Neural cell (in vitro differentiated cells): ENCODE data around the gene OSBP2. TPM values are rescaled to one million over a fixed set of nuclear protein-coding genes. Genes with fewer than 3 reads are reported as not detected.

Source experiments
- H2AFZ ChIP-seq: fragments of 200-600, 300-800 bp; sonication (generic), shearing (Covaris generic); 2 replicates; pipeline ENCODE4 v1.6.0; 2014; ENCODE audit warnings: low read depth, mild to moderate bottlenecking, antibody characterized with exemption, low read length, moderate library complexity
- H3F3A ChIP-seq: fragments of 200-600 bp; shearing (Covaris generic); 2 replicates; pipeline ENCODE4 v1.6.1; 2016; ENCODE audit warnings: mild to moderate bottlenecking, moderate library complexity, mixed read lengths, antibody characterized with exemption, low read length; ENCODE audit not compliant: insufficient read depth, poor library complexity, severe bottlenecking
- H3K27ac ChIP-seq: fragments of 200-600, 300-800 bp; sonication (generic), shearing (Covaris generic); 2 replicates; pipeline ENCODE4 v1.5.1; 2014; ENCODE audit warnings: mild to moderate bottlenecking, low read length, moderate library complexity
- H3K27me3 ChIP-seq: fragments of 300-800, 200-600 bp; sonication (generic), shearing (Covaris generic); 2 replicates; pipeline ENCODE4 v1.6.0; 2014; ENCODE audit warnings: mild to moderate bottlenecking, low read depth, low read length, moderate library complexity; ENCODE audit not compliant: insufficient read depth
- H3K36me3 ChIP-seq: fragments of 300-800, 200-600 bp; sonication (generic), shearing (Covaris generic); 2 replicates; pipeline ENCODE4 v1.5.1; 2014; ENCODE audit warnings: mild to moderate bottlenecking, antibody characterized with exemption, low read length, moderate library complexity; ENCODE audit not compliant: insufficient read depth
- H3K4me2 ChIP-seq: fragments of 300-800, 200-600 bp; sonication (generic), shearing (Covaris generic); 2 replicates; pipeline ENCODE4 v1.6.0; 2014; ENCODE audit warnings: mild to moderate bottlenecking, low read length
- H3K4me3 ChIP-seq: fragments of 300-800, 200-600 bp; sonication (generic), shearing (Covaris generic); 2 replicates; pipeline ENCODE4 v1.5.1; 2014; ENCODE audit warnings: mild to moderate bottlenecking, low read length, moderate library complexity
- H3K79me2 ChIP-seq: fragments of 200-600 bp; shearing (Covaris generic); replicated peaks from 2 replicates; pipeline ENCODE4 v1.6.0; 2014; ENCODE audit warnings: mild to moderate bottlenecking, low read length, moderate library complexity; ENCODE audit not compliant: insufficient read depth
- H3K9ac ChIP-seq: fragments of 300-800, 200-600 bp; sonication (generic), shearing (Covaris generic); 2 replicates; pipeline ENCODE4 v1.6.1; 2016; ENCODE audit warnings: mild to moderate bottlenecking, low read length, mixed read lengths
- H3K9me2 ChIP-seq: fragments of 200-600 bp; shearing (Covaris generic); 2 replicates; pipeline ENCODE4 v1.6.1; 2016; ENCODE audit warnings: mild to moderate bottlenecking, low read length, mixed read lengths; ENCODE audit not compliant: insufficient read depth
- H3K9me3 ChIP-seq: fragments of 200-600, 300-800 bp; sonication (generic), shearing (Covaris generic); 2 replicates; pipeline ENCODE4 v1.6.1; 2016; ENCODE audit warnings: mild to moderate bottlenecking, mixed run types, low read length, moderate library complexity, mixed read lengths
- H4K20me1 ChIP-seq: fragments of 200-600 bp; shearing (Covaris generic); 2 replicates; pipeline ENCODE4 v1.6.1; 2016; ENCODE audit warnings: mild to moderate bottlenecking, mixed run types; ENCODE audit not compliant: insufficient read depth
- EP300 ChIP-seq: fragments of 450-650 bp; conservative IDR thresholded peaks from 2 replicates; pipeline ENCODE4 v1.6.1; 2014; ENCODE audit warnings: antibody characterized with exemption, mild to moderate bottlenecking, moderate library complexity; ENCODE audit not compliant: poor library complexity, severe bottlenecking
- EZH2 ChIP-seq: fragments of 200-600, 300-800 bp; shearing (Covaris generic), sonication (generic); IDR thresholded peaks from 2 replicates; pipeline ENCODE4 v1.6.1; 2014; ENCODE audit warnings: antibody characterized with exemption, low read length, borderline replicate concordance, mild to moderate bottlenecking; ENCODE audit not compliant: insufficient read depth, poor library complexity, severe bottlenecking
- MXI1 ChIP-seq: fragments of 450-650 bp; conservative IDR thresholded peaks from 2 replicates; pipeline ENCODE4 v1.6.1; 2014; ENCODE audit warnings: antibody characterized with exemption, mild to moderate bottlenecking; ENCODE audit not compliant: poor library complexity, severe bottlenecking
- POLR2AphosphoS5 ChIP-seq: IDR thresholded peaks from 2 replicates; pipeline ENCODE4 v1.6.1; 2012
- RAD21 ChIP-seq: fragments of 450-650 bp; conservative IDR thresholded peaks from 2 replicates; pipeline ENCODE4 v1.6.1; 2014; ENCODE audit warnings: antibody characterized with exemption, mild to moderate bottlenecking, moderate library complexity
- REST ChIP-seq: IDR thresholded peaks from 2 replicates; pipeline ENCODE4 v1.6.1; 2012; ENCODE audit warnings: borderline replicate concordance
- SMC3 ChIP-seq: fragments of 450-650 bp; conservative IDR thresholded peaks from 2 replicates; pipeline ENCODE4 v1.6.1; 2014; ENCODE audit warnings: antibody characterized with exemption, mild to moderate bottlenecking, moderate library complexity; ENCODE audit not compliant: poor library complexity
- TAF1 ChIP-seq: IDR thresholded peaks from 2 replicates; pipeline ENCODE4 v1.6.1; 2012; ENCODE audit warnings: low read depth
- polyA plus RNA-seq: library from polyadenylated mRNA; depleted of rRNA; stranded (reverse); fragments of >200 nt; gene quantifications from 2 replicates; pipeline ENCODE4 v1.2.3, GENCODE V29; 2014
- TF ChIP-seq, protein P1 (sequence below): fragments of 450-650 bp; IDR thresholded peaks from 2 replicates; pipeline ENCODE4 v1.5.1; 2014; ENCODE audit warnings: antibody characterized with exemption, mild to moderate bottlenecking, moderate library complexity; ENCODE audit not compliant: poor library complexity, severe bottlenecking

OSBP2 gene
- polyA plus RNA-seq, 1 donor from 2014 or later = 8.7 TPM

DNA sequence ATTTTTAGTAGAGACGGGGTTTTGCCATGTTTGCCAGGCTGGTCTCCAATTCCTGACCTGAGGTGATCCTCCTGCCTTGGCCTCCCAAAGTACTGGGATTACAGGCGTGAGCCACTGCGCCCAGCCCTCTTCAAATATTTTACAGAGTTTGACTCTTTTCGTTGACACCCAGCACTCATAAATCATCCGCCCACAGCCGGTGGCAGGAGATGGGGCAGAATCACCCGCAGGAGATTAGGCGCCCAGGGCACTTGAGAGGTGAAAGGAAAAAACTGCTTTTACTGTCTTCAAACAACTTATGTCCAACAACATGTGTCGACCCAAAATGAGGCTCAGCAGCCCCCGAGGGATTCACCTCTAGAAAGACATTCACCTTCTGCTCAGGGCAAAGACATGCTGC lies 56.9 kb downstream of the OSBP2 start:
- H3K36me3 ChIP-seq = no peaks in the 10 kb centered on the region
- no peaks in the 10 kb centered on the region for H4K20me1 ChIP-seq
- no peak overlapping the region for H3K4me3 ChIP-seq
- no peak overlapping the region for H3K9ac ChIP-seq
- no peaks in the 10 kb centered on the region for H3K79me2 ChIP-seq
- H3K4me2 ChIP-seq = no peak overlapping the region
- no peaks in the 10 kb centered on the region for H3K9me3 ChIP-seq
- no peaks in the 10 kb centered on the region for H3F3A ChIP-seq
- TF ChIP-seq EP300 = no peak
- TF ChIP-seq TAF1 = no peak
- no peak for TF ChIP-seq RAD21
- TF ChIP-seq SMC3 = no peak
- no peak for TF ChIP-seq MXI1
- TF ChIP-seq POLR2AphosphoS5 = no peak
- no peak for TF ChIP-seq REST
- TF ChIP-seq, protein P1, sequence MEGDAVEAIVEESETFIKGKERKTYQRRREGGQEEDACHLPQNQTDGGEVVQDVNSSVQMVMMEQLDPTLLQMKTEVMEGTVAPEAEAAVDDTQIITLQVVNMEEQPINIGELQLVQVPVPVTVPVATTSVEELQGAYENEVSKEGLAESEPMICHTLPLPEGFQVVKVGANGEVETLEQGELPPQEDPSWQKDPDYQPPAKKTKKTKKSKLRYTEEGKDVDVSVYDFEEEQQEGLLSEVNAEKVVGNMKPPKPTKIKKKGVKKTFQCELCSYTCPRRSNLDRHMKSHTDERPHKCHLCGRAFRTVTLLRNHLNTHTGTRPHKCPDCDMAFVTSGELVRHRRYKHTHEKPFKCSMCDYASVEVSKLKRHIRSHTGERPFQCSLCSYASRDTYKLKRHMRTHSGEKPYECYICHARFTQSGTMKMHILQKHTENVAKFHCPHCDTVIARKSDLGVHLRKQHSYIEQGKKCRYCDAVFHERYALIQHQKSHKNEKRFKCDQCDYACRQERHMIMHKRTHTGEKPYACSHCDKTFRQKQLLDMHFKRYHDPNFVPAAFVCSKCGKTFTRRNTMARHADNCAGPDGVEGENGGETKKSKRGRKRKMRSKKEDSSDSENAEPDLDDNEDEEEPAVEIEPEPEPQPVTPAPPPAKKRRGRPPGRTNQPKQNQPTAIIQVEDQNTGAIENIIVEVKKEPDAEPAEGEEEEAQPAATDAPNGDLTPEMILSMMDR = no peak
- no peak for TF ChIP-seq EZH2
- no peaks in the 10 kb centered on the region for H3K9me2 ChIP-seq
- no peaks in the 10 kb centered on the region for H3K27me3 ChIP-seq
- H3K27ac ChIP-seq = no peak overlapping the region
- H2AFZ ChIP-seq = no peak overlapping the region

GRCh38 chr22:30752771-30753170 lies 58.1 kb downstream of the OSBP2 start:
- no peaks in the 10 kb centered on the region for H3K36me3 ChIP-seq
- TF ChIP-seq MXI1 (no peak), EZH2 (no peak), EP300 (no peak), SMC3 (no peak), POLR2AphosphoS5 (no peak), RAD21 (no peak), REST (no peak), TAF1 (no peak)
- TF ChIP-seq, protein P1 = no peak
- H3K27me3 ChIP-seq = no peaks in the 10 kb centered on the region
- no peaks in the 10 kb centered on the region for H3K79me2 ChIP-seq
- H3K27ac ChIP-seq = no peak overlapping the region
- H3K9me3 ChIP-seq = no peaks in the 10 kb centered on the region
- no peaks in the 10 kb centered on the region for H3K9me2 ChIP-seq
- no peak overlapping the region for H2AFZ ChIP-seq
- no peaks in the 10 kb centered on the region for H3F3A ChIP-seq
- H4K20me1 ChIP-seq = no peaks in the 10 kb centered on the region
- no peak overlapping the region for H3K4me3 ChIP-seq
- H3K9ac ChIP-seq = no peak overlapping the region
- H3K4me2 ChIP-seq = no peak overlapping the region
